ENCODE data around the gene CAPNS2. TPM values are rescaled to one million over a fixed set of nuclear protein-coding genes. Genes with fewer than 3 reads are reported as not detected.

Gene CAPNS2
- total RNA-seq, 1 experiment from 2014 or later = not detected

DNA sequence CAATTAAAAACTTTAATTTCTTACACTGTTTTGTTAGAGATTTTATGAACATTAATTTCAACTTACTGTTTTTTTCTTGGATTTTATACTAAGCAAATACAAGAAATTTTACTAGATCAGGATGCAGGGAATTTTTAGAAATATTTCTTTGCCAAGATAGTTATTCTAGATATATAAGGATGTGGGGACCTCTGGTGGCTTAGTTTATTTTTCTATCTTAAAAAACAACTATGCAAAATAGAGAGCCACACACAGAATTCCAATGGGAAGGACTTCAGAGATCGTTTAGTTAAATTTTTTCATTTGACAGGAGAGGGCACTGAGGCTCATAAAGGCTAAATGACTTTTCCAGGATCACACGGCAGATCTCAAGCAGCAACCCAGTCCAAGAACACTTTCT, 23.0 kb upstream of the CAPNS2 start:
- Mint-ChIP-seq H3K4me3 (ENCODE audit: low read depth, unreplicated experiment) (no peak overlapping the region), H3K36me3 (ENCODE audit: insufficient read depth, unreplicated experiment) (no peaks in the 10 kb centered on the region), H3K27ac (ENCODE audit: unreplicated experiment) (no peak overlapping the region), H3K9me3 (ENCODE audit: low read depth, unreplicated experiment) (no peaks in the 10 kb centered on the region), H3K4me1 (ENCODE audit: low read depth, unreplicated experiment) (no peaks in the 10 kb centered on the region), H3K27me3 (ENCODE audit: unreplicated experiment) (no peaks in the 10 kb centered on the region)
- intact Hi-C loops (cut with micrococcal nuclease; ENCODE audit: unreplicated experiment) = loop anchor here (1.0 to 2.0 kb wide), 3 partner anchors 48 to 159 kb away; no protein-coding TSS in a partner anchor
- no TSS peak for BruUV-seq (replicated peaks)
- DNase-seq = no peak
- TF ChIP-seq, protein P1, sequence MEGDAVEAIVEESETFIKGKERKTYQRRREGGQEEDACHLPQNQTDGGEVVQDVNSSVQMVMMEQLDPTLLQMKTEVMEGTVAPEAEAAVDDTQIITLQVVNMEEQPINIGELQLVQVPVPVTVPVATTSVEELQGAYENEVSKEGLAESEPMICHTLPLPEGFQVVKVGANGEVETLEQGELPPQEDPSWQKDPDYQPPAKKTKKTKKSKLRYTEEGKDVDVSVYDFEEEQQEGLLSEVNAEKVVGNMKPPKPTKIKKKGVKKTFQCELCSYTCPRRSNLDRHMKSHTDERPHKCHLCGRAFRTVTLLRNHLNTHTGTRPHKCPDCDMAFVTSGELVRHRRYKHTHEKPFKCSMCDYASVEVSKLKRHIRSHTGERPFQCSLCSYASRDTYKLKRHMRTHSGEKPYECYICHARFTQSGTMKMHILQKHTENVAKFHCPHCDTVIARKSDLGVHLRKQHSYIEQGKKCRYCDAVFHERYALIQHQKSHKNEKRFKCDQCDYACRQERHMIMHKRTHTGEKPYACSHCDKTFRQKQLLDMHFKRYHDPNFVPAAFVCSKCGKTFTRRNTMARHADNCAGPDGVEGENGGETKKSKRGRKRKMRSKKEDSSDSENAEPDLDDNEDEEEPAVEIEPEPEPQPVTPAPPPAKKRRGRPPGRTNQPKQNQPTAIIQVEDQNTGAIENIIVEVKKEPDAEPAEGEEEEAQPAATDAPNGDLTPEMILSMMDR (IDR thresholded peaks at IDR 0.05; ENCODE audit: unreplicated experiment) = peak; percentile 18
- CTCF ChIA-PET = interaction anchor here (2.3 kb wide), 1 partner anchor 78 kb away, joined by 13 read pairs; no protein-coding TSS in a partner anchor

DNA sequence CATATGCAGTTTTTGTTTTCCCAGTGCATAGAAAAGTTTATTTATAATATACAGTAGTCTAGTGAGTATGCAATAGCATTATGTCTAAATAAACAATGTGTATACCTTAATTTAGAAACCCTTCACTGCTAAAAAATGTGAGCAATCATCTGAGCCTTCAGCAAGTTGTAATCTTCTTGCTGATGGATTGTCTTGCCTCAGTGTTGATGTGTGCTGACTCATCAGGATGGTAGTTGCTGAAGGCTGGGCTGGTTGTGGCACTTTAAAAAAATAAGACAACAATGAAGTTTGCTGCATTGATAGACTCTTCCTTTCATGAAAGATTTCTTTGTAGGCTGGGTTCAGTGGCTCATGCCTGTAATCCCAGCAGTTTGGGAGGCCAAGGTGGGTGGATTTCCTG, 13.9 kb upstream of the CAPNS2 start:
- Mint-ChIP-seq H3K36me3 (ENCODE audit: insufficient read depth, unreplicated experiment) (no peaks in the 10 kb centered on the region), H3K9me3 (ENCODE audit: low read depth, unreplicated experiment) (no peaks in the 10 kb centered on the region), H3K27me3 (ENCODE audit: unreplicated experiment) (peaks cover 11% of the 10 kb centered on the region), H3K4me3 (ENCODE audit: low read depth, unreplicated experiment) (no peak overlapping the region), H3K4me1 (ENCODE audit: low read depth, unreplicated experiment) (no peaks in the 10 kb centered on the region), H3K27ac (ENCODE audit: unreplicated experiment) (no peak overlapping the region)
- intact Hi-C loops (cut with micrococcal nuclease; ENCODE audit: unreplicated experiment) = no loop called here
- CTCF ChIA-PET = no interaction called here
- DNase-seq = no peak
- BruUV-seq (replicated peaks) = no TSS peak
- TF ChIP-seq, protein P1 (IDR thresholded peaks at IDR 0.05; ENCODE audit: unreplicated experiment) = no peak

DNA sequence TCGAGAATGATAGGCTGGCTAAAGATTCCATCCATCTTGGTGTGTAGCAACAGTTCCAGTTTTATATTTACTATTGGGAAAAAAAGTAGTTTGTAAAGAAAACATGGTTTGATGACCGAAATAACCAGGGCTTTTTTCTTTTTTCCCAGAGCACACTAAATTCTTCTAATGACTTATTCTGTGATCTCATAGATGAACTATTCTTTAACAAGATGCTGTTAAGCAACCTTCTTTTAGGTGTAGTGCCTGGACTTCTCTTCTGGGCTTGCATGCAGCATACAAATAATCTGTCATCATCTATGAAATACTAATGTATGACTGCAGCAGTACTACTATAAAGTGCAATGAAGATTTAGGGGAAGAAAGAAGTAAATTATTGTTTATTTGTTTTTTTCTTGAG, 11.0 kb upstream of the CAPNS2 start:
- Mint-ChIP-seq H3K36me3 (ENCODE audit: insufficient read depth, unreplicated experiment) (no peaks in the 10 kb centered on the region), H3K27me3 (ENCODE audit: unreplicated experiment) (peaks cover 13% of the 10 kb centered on the region), H3K27ac (ENCODE audit: unreplicated experiment) (no peak overlapping the region), H3K9me3 (ENCODE audit: low read depth, unreplicated experiment) (no peaks in the 10 kb centered on the region), H3K4me1 (ENCODE audit: low read depth, unreplicated experiment) (no peaks in the 10 kb centered on the region), H3K4me3 (ENCODE audit: low read depth, unreplicated experiment) (no peak overlapping the region)
- CTCF ChIA-PET = no interaction called here
- no TSS peak for BruUV-seq (replicated peaks)
- DNase-seq = no peak
- TF ChIP-seq, protein P1 (IDR thresholded peaks at IDR 0.05; ENCODE audit: unreplicated experiment) = no peak
- intact Hi-C loops (cut with micrococcal nuclease; ENCODE audit: unreplicated experiment) = no loop called here

DNA sequence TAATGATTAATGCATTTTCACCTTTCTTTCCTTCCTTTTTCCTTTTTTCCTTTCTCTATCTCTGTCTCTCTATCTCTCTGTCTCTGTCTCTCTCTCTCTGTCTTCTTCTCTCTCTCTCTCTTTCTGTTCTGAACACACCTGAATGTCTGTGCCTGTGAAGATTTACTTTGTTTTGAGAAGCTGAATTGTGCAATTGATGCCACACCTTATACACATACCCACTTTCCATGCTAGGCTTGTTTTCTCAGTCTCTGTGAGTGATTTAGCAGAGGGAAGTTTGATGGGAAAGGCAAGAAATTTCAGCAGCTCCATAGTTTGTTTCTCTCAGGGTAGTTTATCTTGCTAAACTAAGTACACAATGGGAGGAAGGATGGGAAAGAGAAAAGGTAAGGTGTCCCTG, 9.3 kb upstream of the CAPNS2 start:
- Mint-ChIP-seq H3K4me1 (ENCODE audit: low read depth, unreplicated experiment) (no peaks in the 10 kb centered on the region), H3K4me3 (ENCODE audit: low read depth, unreplicated experiment) (no peak overlapping the region), H3K36me3 (ENCODE audit: insufficient read depth, unreplicated experiment) (no peaks in the 10 kb centered on the region), H3K27me3 (ENCODE audit: unreplicated experiment) (peaks cover 13% of the 10 kb centered on the region), H3K9me3 (ENCODE audit: low read depth, unreplicated experiment) (no peaks in the 10 kb centered on the region), H3K27ac (ENCODE audit: unreplicated experiment) (no peak overlapping the region)
- TF ChIP-seq, protein P1 (IDR thresholded peaks at IDR 0.05; ENCODE audit: unreplicated experiment) = no peak
- no TSS peak for BruUV-seq (replicated peaks)
- DNase-seq = no peak
- intact Hi-C loops (cut with micrococcal nuclease; ENCODE audit: unreplicated experiment) = no loop called here
- CTCF ChIA-PET = no interaction called here
